SU-DHL-6 (cell line): ENCODE measurements around the gene PLEKHF1.

Experiments used
- H2AFZ ChIP-seq: fragments of 200-600 bp; sonication (generic); 2 replicates; pipeline ENCODE4 v1.6.1; 2014; ENCODE audit warnings: low read depth, mild to moderate bottlenecking, moderate library complexity, mixed read lengths, antibody characterized with exemption, low read length; ENCODE audit not compliant: severe bottlenecking
- H3F3A ChIP-seq: fragments of 200-600 bp; shearing (Covaris generic); 2 replicates; pipeline ENCODE4 v1.6.0; 2016; ENCODE audit warnings: antibody characterized with exemption, mild to moderate bottlenecking; ENCODE audit not compliant: insufficient read depth
- H3K27ac ChIP-seq: fragments of 200-600 bp; sonication (generic); 2 replicates; pipeline ENCODE4 v1.5.1; 2016; ENCODE audit warnings: low read depth, mild to moderate bottlenecking, low read length, moderate library complexity, mixed read lengths
- H3K27me3 ChIP-seq: fragments of 200-600 bp; sonication (generic), shearing (Covaris generic); 2 replicates; pipeline ENCODE4 v1.6.0; 2014; ENCODE audit warnings: mild to moderate bottlenecking, low read length
- H3K36me3 ChIP-seq: fragments of 200-600 bp; sonication (generic); 2 replicates; pipeline ENCODE4 v1.6.1; 2014; ENCODE audit warnings: mild to moderate bottlenecking, low read length, mixed read lengths
- H3K4me2 ChIP-seq: fragments of 300-600, 200-600 bp; shearing (Covaris generic), sonication (generic); 2 replicates; pipeline ENCODE4 v1.6.0; 2014; ENCODE audit warnings: low read length, low read depth, mild to moderate bottlenecking; ENCODE audit not compliant: poor library complexity, severe bottlenecking
- H3K4me3 ChIP-seq: fragments of 200-600 bp; sonication (generic); 2 replicates; pipeline ENCODE4 v1.5.1; 2014; ENCODE audit warnings: antibody characterized with exemption, low read length, mild to moderate bottlenecking, mixed read lengths; ENCODE audit not compliant: insufficient read depth, poor library complexity, severe bottlenecking
- H3K79me2 ChIP-seq: fragments of 200-600 bp; sonication (generic); 2 replicates; pipeline ENCODE4 v1.6.1; 2014; ENCODE audit warnings: mild to moderate bottlenecking, low read length, moderate library complexity; ENCODE audit not compliant: insufficient read depth
- H3K9ac ChIP-seq: fragments of 200-600 bp; sonication (generic); 2 replicates; pipeline ENCODE4 v1.7.0; 2014; ENCODE audit warnings: mild to moderate bottlenecking, low read length
- H3K9me2 ChIP-seq: fragments of 200-600 bp; sonication (generic); replicated peaks from 2 replicates; pipeline ENCODE4 v1.6.1; 2014; ENCODE audit warnings: low read length; ENCODE audit not compliant: insufficient read depth
- H3K9me3 ChIP-seq: fragments of 200-600 bp; sonication (generic); 2 replicates; pipeline ENCODE4 v1.6.1; 2014; ENCODE audit warnings: low read length, mixed read lengths; ENCODE audit not compliant: insufficient read depth
- H4K20me1 ChIP-seq: fragments of 200-600 bp; sonication (generic); 2 replicates; pipeline ENCODE4 v1.6.1; 2014; ENCODE audit warnings: low read depth, mild to moderate bottlenecking, antibody characterized with exemption, low read length, moderate library complexity, mixed read lengths
- EZH2phosphoT487 ChIP-seq: fragments of 200-600 bp; sonication (generic), shearing (Covaris generic); conservative IDR thresholded peaks from 2 replicates; pipeline ENCODE4 v1.6.1; 2018; ENCODE audit warnings: mild to moderate bottlenecking, antibody characterized with exemption, low read length, moderate library complexity, mixed read lengths
- TF ChIP-seq, protein P1 (sequence below): fragments of 200-600 bp; sonication (generic); IDR thresholded peaks from one replicate; pipeline ENCODE4 v1.5.1; 2017; ENCODE audit warnings: antibody characterized with exemption, mild to moderate bottlenecking, low read length, moderate library complexity; ENCODE audit not compliant: insufficient read depth, poor library complexity, severe bottlenecking

Gene PLEKHF1

GRCh38 chr19:29711584-29712132, 46.4 kb downstream of the PLEKHF1 start:
- Histone ChIP-seq H3K27me3 (no peaks in the 10 kb centered on the region), H3K27ac (no peak overlapping the region), H3K79me2 (peaks cover 9% of the 10 kb centered on the region; the same call in 1 of the 2 replicates), H3K36me3 (no peaks in the 10 kb centered on the region), H4K20me1 (no peaks in the 10 kb centered on the region), H3K9me3 (no peaks in the 10 kb centered on the region), H2AFZ (no peak overlapping the region), H3F3A (0 out of 2 replicates have a peak, but pooled peaks cover 3% of the 10 kb centered on the region), H3K4me3 (no peak overlapping the region), H3K4me2 (no peak overlapping the region), H3K9me2 (no peaks in the 10 kb centered on the region), H3K9ac (no peak overlapping the region)
- TF ChIP-seq, protein P1, sequence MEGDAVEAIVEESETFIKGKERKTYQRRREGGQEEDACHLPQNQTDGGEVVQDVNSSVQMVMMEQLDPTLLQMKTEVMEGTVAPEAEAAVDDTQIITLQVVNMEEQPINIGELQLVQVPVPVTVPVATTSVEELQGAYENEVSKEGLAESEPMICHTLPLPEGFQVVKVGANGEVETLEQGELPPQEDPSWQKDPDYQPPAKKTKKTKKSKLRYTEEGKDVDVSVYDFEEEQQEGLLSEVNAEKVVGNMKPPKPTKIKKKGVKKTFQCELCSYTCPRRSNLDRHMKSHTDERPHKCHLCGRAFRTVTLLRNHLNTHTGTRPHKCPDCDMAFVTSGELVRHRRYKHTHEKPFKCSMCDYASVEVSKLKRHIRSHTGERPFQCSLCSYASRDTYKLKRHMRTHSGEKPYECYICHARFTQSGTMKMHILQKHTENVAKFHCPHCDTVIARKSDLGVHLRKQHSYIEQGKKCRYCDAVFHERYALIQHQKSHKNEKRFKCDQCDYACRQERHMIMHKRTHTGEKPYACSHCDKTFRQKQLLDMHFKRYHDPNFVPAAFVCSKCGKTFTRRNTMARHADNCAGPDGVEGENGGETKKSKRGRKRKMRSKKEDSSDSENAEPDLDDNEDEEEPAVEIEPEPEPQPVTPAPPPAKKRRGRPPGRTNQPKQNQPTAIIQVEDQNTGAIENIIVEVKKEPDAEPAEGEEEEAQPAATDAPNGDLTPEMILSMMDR = no peak
- no peak for TF ChIP-seq EZH2phosphoT487

DNA sequence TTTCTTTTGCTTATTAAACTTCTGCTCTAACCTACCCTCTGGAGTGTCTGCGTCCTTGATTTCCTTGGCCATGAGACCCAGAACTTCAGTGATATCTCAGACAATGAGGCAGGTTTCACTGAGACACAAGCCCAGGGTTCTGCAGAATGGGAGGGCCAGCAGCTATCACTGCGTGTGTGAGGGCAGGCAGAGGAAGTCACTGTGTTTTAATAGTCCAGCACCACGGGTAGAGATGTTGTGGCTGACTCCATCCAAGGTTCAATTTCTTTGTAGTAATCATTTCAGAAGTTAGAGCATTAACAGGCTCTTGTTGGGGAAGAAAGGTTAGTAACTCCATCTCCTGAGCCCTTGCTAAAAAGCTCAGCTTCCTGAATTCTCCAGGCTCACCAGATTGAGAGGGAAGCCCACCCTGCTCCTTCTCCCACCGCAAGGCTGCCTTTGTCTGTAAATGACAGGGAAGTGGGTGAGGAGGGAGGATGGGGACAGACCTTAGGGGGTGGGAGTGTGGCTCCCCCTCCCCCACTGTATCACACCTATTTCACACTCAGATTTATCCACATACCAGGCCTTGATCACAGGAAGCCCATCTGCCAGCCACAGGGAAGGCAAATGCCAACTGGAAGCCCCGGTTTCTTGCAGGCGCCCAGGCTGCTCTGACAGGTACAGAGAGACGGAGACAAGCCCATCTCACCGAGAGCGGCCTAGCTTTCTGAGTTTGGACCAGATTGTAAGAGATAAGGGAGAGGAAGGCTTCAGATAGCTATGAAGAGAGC, 47.7 kb downstream of the PLEKHF1 start:
- Histone ChIP-seq H3K9ac (no peak overlapping the region), H3F3A (0 out of 2 replicates have a peak, but pooled peaks cover 3% of the 10 kb centered on the region), H3K36me3 (no peaks in the 10 kb centered on the region), H3K79me2 (peaks cover 9% of the 10 kb centered on the region; the same call in 1 of the 2 replicates), H4K20me1 (no peaks in the 10 kb centered on the region), H3K4me3 (no peak overlapping the region), H3K27me3 (no peaks in the 10 kb centered on the region), H3K27ac (no peak overlapping the region), H3K9me3 (no peaks in the 10 kb centered on the region), H2AFZ (no peak overlapping the region), H3K9me2 (no peaks in the 10 kb centered on the region), H3K4me2 (no peak overlapping the region)
- TF ChIP-seq, protein P1 = no peak
- no peak for TF ChIP-seq EZH2phosphoT487

DNA sequence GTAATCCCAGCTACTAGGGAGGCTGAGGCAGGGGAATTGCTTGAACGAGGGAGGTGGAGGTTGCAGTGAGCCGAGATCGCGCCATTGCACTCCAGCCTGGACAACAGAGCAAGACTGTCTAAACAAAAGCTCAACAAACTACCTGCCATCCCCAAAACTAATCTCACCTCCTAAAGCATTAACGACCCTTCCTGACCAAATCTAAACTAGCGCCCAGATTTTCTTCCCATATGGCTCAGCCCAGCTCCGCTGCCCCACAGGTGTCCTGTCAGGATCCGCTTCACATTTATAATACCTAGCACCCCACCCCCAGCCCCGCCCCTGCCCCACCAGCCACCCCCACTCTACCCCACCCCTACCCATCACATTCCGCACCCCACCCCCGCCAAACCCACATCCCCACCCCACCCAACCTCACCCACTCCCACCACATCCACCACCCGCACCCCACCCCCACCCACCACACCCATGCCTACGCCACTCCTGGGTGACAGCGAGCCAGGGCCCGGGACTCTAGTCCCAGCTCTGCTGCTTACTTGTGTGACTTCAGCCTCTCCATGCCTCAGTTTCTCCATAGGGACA, 49.2 kb downstream of the PLEKHF1 start:
- Histone ChIP-seq H3K9me3 (no peaks in the 10 kb centered on the region), H4K20me1 (no peaks in the 10 kb centered on the region), H3K79me2 (peaks cover 9% of the 10 kb centered on the region; the same call in 1 of the 2 replicates), H3K27ac (peak overlapping the region; percentile 63), H3K36me3 (no peaks in the 10 kb centered on the region), H3K9me2 (no peaks in the 10 kb centered on the region), H3F3A (0 out of 2 replicates have a peak, but pooled peaks cover 3% of the 10 kb centered on the region), H3K4me3 (peak overlapping the region; percentile 85), H3K4me2 (peak overlapping the region; percentile 86), H3K9ac (peak overlapping the region; percentile 95), H3K27me3 (no peaks in the 10 kb centered on the region), H2AFZ (peak overlapping the region; percentile 98)
- no peak for TF ChIP-seq EZH2phosphoT487
- TF ChIP-seq, protein P1 = no peak
